Fibroblast of skin of right biceps (primary cell): ENCODE data around the gene PRKAR2B.
"Not testable (repeated sequence)": the region's sequence is repeated elsewhere in the genome, so short reads cannot be mapped to it uniquely, and the experiment has no call there.

Experiments
- DNase-seq: peaks from one replicate; pipeline ENCODE4 v3.0.0-alpha.2; 2013

PRKAR2B gene

GRCh38 chr7:107029061-107029763 lies 15.3 kb upstream of the PRKAR2B start:
- no peak for DNase-seq

- no peak for DNase-seq
These were observed 14.7 kb upstream of the PRKAR2B start for GRCh38 chr7:107029764-107030286.

- no peak for DNase-seq
These were observed 12.5 kb upstream of the PRKAR2B start for GRCh38 chr7:107032050-107032449.

GRCh38 chr7:107032720-107033438 lies 11.6 kb upstream of the PRKAR2B start:
- DNase-seq: no peak

- DNase-seq: no peak
These were observed 10.0 kb upstream of the PRKAR2B start for GRCh38 chr7:107034553-107034952.

GRCh38 chr7:107035446-107035845 lies 9.1 kb upstream of the PRKAR2B start:
- peak; percentile 91 for DNase-seq

- DNase-seq: no peak
These were observed 8.0 kb upstream of the PRKAR2B start for GRCh38 chr7:107036535-107036934.

- DNase-seq: no peak
These were observed 6.5 kb upstream of the PRKAR2B start for GRCh38 chr7:107037717-107038603.

GRCh38 chr7:107039199-107039900 lies 5.2 kb upstream of the PRKAR2B start:
- no peak for DNase-seq

- no peak for DNase-seq
These were observed 3.4 kb upstream of the PRKAR2B start for GRCh38 chr7:107041097-107041496.

- DNase-seq: not testable (repeated sequence)
These were observed 2.7 kb upstream of the PRKAR2B start for GRCh38 chr7:107041764-107042163.

GRCh38 chr7:107042326-107042910 lies 2.1 kb upstream of the PRKAR2B start:
- DNase-seq: not testable (repeated sequence)

GRCh38 chr7:107043491-107043890 lies 1.0 kb upstream of the PRKAR2B start:
- DNase-seq: no peak

- DNase-seq: no peak
These were observed 571 bp upstream of the PRKAR2B start for GRCh38 chr7:107043921-107044346.

- no peak for DNase-seq
These were observed 873 bp downstream of the PRKAR2B start for GRCh38 chr7:107045195-107045960.

- peak; percentile 23 for DNase-seq
These were observed 1.5 kb downstream of the PRKAR2B start for GRCh38 chr7:107045980-107046379.

- DNase-seq: no peak
These were observed 2.2 kb downstream of the PRKAR2B start for GRCh38 chr7:107046491-107047259.

- DNase-seq: peak; percentile 37
These were observed 3.6 kb downstream of the PRKAR2B start for GRCh38 chr7:107047902-107048782.

GRCh38 chr7:107048783-107049418 lies 4.4 kb downstream of the PRKAR2B start:
- DNase-seq: peak; percentile 12
